HUES48 (cell line): ENCODE measurements around the gene CEP85L.

Experiments used
- H3K27ac ChIP-seq: one replicate; pipeline ENCODE4 v1.7.0; 2013; ENCODE audit warnings: low read depth, low read length, inconsistent platforms
- H3K27me3 ChIP-seq: 2 replicates; pipeline ENCODE4 v1.6.1; 2013; ENCODE audit warnings: mild to moderate bottlenecking, low read length; ENCODE audit not compliant: control insufficient read depth, insufficient read depth
- H3K36me3 ChIP-seq: 2 replicates; pipeline ENCODE4 v1.6.1; 2013; ENCODE audit warnings: low read length; ENCODE audit not compliant: control insufficient read depth, insufficient read depth
- H3K4me1 ChIP-seq: 2 replicates; pipeline ENCODE4 v1.6.1; 2013; ENCODE audit warnings: mild to moderate bottlenecking, low read length; ENCODE audit not compliant: control insufficient read depth, insufficient read depth
- H3K4me3 ChIP-seq: 2 replicates; pipeline ENCODE4 v1.5.1; 2013; ENCODE audit warnings: mild to moderate bottlenecking, low read depth, low read length
- H3K9ac ChIP-seq: 2 replicates; pipeline ENCODE4 v1.6.1; 2013; ENCODE audit warnings: mild to moderate bottlenecking, low read depth, low read length, moderate library complexity
- H3K9me3 ChIP-seq: 2 replicates; pipeline ENCODE4 v1.6.1; 2013; ENCODE audit warnings: low read length; ENCODE audit not compliant: control insufficient read depth, insufficient read depth

CEP85L gene

GRCh38 chr6:118554698-118555097 lies 96.7 kb downstream of the CEP85L start:
- H3K9me3 ChIP-seq = no peaks in the 10 kb centered on the region
- no peak overlapping the region for H3K9ac ChIP-seq

GRCh38 chr6:118553132-118553531 lies 98.3 kb downstream of the CEP85L start:
- Histone ChIP-seq H3K27ac (no peak overlapping the region), H3K27me3 (no peaks in the 10 kb centered on the region), H3K9me3 (no peaks in the 10 kb centered on the region), H3K4me1 (peaks cover 5% of the 10 kb centered on the region; the same call in 1 of the 2 replicates), H3K36me3 (no peaks in the 10 kb centered on the region), H3K4me3 (no peak overlapping the region), H3K9ac (no peak overlapping the region)

More at GRCh38 chr6:118554698-118555097, 96.7 kb downstream of the CEP85L start:
- no peaks in the 10 kb centered on the region for H3K36me3 ChIP-seq
- peaks cover 4% of the 10 kb centered on the region; the same call in 1 of the 2 replicates for H3K4me1 ChIP-seq
- H3K27ac ChIP-seq = no peak overlapping the region
- H3K4me3 ChIP-seq = no peak overlapping the region
- no peaks in the 10 kb centered on the region for H3K27me3 ChIP-seq

- peaks cover 14% of the 10 kb centered on the region; the same call in 1 of the 2 replicates for H3K4me1 ChIP-seq
- H3K4me3 ChIP-seq = no peak overlapping the region
- no peak overlapping the region for H3K27ac ChIP-seq
- H3K9me3 ChIP-seq = no peaks in the 10 kb centered on the region
- no peak overlapping the region for H3K9ac ChIP-seq
- H3K27me3 ChIP-seq = no peaks in the 10 kb centered on the region
- no peaks in the 10 kb centered on the region for H3K36me3 ChIP-seq
Observed at GRCh38 chr6:118551063-118552053, 100.0 kb downstream of the CEP85L start.

DNA sequence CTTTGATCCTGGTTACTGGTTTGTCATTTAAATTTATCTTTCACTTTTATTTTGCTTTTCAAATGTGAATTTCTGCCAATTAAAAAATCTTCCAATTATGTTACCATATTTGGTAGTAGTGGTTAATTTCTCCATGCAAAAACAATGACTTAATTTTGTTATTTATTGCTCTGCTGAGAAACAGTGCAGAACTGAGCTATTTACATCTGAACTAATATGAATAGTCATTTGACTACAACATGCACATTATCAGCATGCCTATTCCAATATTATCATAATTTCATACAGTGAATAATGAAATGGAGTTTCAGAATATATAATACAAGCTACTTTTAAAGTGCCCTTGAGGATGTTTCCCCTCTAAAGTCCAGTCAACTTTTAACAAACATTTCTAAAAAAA lies 102.8 kb downstream of the CEP85L start:
- Histone ChIP-seq H3K36me3 (no peaks in the 10 kb centered on the region), H3K27me3 (no peaks in the 10 kb centered on the region), H3K27ac (no peak overlapping the region), H3K4me3 (no peak overlapping the region), H3K4me1 (peaks cover 14% of the 10 kb centered on the region; the same call in 1 of the 2 replicates), H3K9ac (no peak overlapping the region), H3K9me3 (no peaks in the 10 kb centered on the region)

DNA sequence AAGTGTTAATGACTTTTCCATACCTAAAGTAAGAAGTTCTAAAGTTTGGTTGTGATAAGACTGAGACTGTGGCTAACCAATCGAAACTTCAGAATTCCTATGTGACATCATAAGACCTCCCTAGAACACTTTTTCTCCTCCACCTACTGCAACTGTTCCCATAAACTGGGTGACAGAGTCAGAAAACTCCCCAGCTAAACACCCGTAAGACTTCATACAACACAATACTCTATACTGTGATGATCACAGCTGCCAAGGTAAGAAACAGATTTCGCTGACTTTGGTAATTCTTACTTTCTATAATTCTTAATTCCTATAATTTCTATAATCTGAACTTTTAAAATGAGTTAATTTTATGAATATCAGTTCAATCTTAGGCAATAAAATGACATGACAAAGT lies 103.3 kb downstream of the CEP85L start, which contains the start of gene PLN:
Gene PLN (plus strand): TSS at position 161 of the 400 bp plus-strand sequence. CDS start 10,626 bp downstream, outside the sequence.
- H3K4me1 ChIP-seq = peaks cover 14% of the 10 kb centered on the region; the same call in 1 of the 2 replicates
- no peak within 1 kb of the TSS for H3K27ac ChIP-seq
- no peaks in the 10 kb centered on the region for H3K9me3 ChIP-seq
- no peak within 1 kb of the TSS for H3K4me3 ChIP-seq
- H3K9ac ChIP-seq = no peak within 1 kb of the TSS
- no peaks in the 10 kb centered on the region for H3K27me3 ChIP-seq
- no peaks in the 10 kb centered on the region for H3K36me3 ChIP-seq

GRCh38 chr6:118546880-118547218 lies 104.5 kb downstream of the CEP85L start:
- no peak overlapping the region for H3K9ac ChIP-seq
- H3K27me3 ChIP-seq = no peaks in the 10 kb centered on the region
- peaks cover 14% of the 10 kb centered on the region; the same call in 1 of the 2 replicates for H3K4me1 ChIP-seq

GRCh38 chr6:118546164-118546879 lies 105.1 kb downstream of the CEP85L start:
- H3K4me1 ChIP-seq = peaks cover 12% of the 10 kb centered on the region; the same call in 1 of the 2 replicates
- H3K4me3 ChIP-seq = no peak overlapping the region
- H3K27me3 ChIP-seq = no peaks in the 10 kb centered on the region
- no peaks in the 10 kb centered on the region for H3K36me3 ChIP-seq
- no peaks in the 10 kb centered on the region for H3K9me3 ChIP-seq
- no peak overlapping the region for H3K27ac ChIP-seq
- no peak overlapping the region for H3K9ac ChIP-seq

More at GRCh38 chr6:118546880-118547218, 104.5 kb downstream of the CEP85L start:
- no peak overlapping the region for H3K27ac ChIP-seq
- H3K9me3 ChIP-seq = no peaks in the 10 kb centered on the region
- H3K36me3 ChIP-seq = no peaks in the 10 kb centered on the region
- no peak overlapping the region for H3K4me3 ChIP-seq

DNA sequence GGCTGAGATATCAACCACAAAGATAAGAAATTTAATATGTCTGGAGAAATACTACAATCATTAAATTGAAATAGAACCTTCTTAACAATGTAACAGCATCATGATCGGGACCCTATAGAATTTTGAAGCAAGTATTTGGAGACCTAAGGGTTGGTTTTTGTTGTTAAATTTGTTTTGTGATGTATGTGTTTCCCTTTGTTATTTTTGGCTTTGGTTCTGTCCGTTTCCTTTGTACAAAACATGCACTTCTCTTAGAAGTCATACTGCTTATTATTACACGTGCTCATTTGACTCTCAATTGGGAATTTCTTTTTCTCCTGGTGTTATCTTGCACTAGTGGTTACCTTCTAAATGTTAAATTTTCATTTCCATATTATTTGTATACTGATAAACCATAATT lies 107.3 kb downstream of the CEP85L start:
- Histone ChIP-seq H3K4me3 (no peak overlapping the region), H3K27ac (no peak overlapping the region), H3K9me3 (no peaks in the 10 kb centered on the region), H3K27me3 (no peaks in the 10 kb centered on the region), H3K36me3 (no peaks in the 10 kb centered on the region), H3K9ac (no peak overlapping the region), H3K4me1 (peaks cover 10% of the 10 kb centered on the region; the same call in 1 of the 2 replicates)

DNA sequence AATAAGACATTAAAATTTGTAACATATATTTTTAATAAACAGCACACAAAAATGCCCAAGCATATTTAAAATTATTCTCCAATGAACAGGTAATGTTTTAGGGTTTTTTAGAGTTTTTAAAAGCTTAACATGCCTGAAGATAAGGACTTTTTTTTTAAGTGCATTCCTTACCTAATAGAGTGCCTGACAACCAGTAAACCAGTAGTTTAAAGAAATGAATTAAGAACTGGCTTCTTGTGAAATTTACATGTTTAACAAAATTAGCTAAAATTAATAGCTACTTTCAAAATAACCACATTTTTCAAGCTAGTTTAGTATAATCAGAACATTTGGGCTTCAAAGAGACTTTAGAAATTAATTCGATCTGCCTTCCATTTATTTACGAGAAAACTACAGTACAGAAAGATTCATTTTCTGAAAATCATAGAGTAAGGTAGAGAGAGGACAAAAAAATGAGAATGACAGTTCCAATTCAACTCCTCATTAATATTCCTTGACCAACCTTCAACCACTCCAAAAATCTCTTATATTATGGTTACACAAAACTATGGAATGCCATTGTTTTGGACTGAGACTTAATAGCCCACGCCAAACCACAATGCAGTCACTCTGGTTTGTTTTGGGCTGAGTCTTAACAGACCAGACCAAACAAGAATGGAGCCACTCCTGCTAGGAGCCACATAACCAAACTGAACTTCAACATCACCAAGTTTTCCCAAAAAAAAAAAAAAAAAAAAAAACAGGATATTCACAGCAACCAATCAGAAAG lies 109.0 kb downstream of the CEP85L start:
- Histone ChIP-seq H3K36me3 (no peaks in the 10 kb centered on the region), H3K4me1 (peaks cover 4% of the 10 kb centered on the region; the same call in 1 of the 2 replicates), H3K27me3 (no peaks in the 10 kb centered on the region), H3K4me3 (no peak overlapping the region), H3K9ac (no peak overlapping the region), H3K9me3 (no peaks in the 10 kb centered on the region), H3K27ac (no peak overlapping the region)

GRCh38 chr6:118537574-118537973 lies 113.8 kb downstream of the CEP85L start:
- no peaks in the 10 kb centered on the region for H3K36me3 ChIP-seq
- H3K27me3 ChIP-seq = no peaks in the 10 kb centered on the region
- no peak overlapping the region for H3K9ac ChIP-seq
- no peak overlapping the region for H3K4me3 ChIP-seq
- H3K4me1 ChIP-seq = no peaks in the 10 kb centered on the region
- H3K27ac ChIP-seq = no peak overlapping the region
- H3K9me3 ChIP-seq = no peaks in the 10 kb centered on the region
